Dermis blood vessel endothelial cell (primary cell): ENCODE measurements around the gene ULBP1. TPM values are rescaled to one million over a fixed set of nuclear protein-coding genes. Genes with fewer than 3 reads are reported as not detected.
"Not testable (repeated sequence)": the region's sequence is repeated elsewhere in the genome, so short reads cannot be mapped to it uniquely, and the experiment has no call there.

ENCODE experiments used
- DNase-seq: peaks from one replicate; pipeline ENCODE4 v3.0.0; 2010
- total RNA-seq: library from RNA; depleted of rRNA; stranded (reverse); fragments of >200 nt; gene quantifications from 2 replicates; pipeline ENCODE4 v1.2.3, GENCODE V29; 2014

The ULBP1 gene
- total RNA-seq, 1 donor from 2014 or later = 0.17 TPM

DNA sequence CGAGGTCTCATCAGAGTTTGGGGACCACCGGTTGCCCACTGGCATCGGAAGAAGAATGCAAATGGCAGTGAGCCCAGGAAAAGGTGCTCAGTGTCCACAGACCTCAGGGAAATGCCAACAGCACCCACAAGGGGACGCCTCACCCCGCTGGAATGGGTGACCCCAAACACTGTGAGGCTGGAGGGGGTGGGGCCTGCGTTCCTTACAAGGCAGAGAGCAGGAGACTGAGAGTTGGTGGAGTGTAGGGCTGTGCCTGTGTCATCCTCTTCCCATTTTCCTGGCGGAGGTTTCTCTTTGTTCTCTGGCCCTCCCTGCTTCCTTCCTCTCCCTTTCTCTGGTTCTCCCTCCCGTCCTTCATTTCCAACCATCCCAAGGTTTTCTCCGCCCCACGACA lies 9.8 kb upstream of the ULBP1 start:
- not testable (repeated sequence) for DNase-seq

GRCh38 chr6:149954328-149954983 lies 9.3 kb upstream of the ULBP1 start:
- not testable (repeated sequence) for DNase-seq

DNA sequence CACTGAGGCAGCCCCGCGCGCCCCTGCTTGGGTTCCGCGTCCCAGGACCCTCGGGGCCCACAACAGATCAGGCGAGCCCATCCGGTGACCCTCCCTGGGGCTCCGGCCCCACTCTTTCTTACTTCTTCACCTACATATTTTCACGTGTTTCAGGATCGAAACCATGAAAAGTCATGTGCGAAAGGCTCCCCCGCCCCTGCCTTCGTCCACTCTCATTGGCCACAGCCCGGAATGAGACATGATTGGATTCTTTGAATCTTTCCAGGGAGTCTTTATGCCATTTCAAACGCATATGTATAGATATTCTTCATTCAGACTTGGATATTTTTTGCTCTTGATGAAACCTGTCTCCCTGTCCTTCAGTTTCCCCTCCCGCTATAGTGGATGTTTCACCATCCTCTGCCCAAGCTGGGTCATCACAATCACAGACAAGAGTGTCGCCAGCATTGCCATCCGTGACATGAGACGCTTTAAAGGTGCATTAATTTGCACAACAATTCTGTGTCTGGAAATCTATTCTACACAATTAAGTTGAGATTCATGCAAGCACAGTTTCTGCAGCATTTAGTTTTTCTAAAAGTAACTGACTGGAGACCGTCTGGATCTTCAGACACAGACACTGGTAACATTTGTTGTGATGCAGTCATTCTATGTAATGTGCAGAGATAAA lies 8.6 kb upstream of the ULBP1 start:
- DNase-seq = not testable (repeated sequence)

GRCh38 chr6:149955654-149956317 lies 8.0 kb upstream of the ULBP1 start:
- DNase-seq = not testable (repeated sequence)

DNA sequence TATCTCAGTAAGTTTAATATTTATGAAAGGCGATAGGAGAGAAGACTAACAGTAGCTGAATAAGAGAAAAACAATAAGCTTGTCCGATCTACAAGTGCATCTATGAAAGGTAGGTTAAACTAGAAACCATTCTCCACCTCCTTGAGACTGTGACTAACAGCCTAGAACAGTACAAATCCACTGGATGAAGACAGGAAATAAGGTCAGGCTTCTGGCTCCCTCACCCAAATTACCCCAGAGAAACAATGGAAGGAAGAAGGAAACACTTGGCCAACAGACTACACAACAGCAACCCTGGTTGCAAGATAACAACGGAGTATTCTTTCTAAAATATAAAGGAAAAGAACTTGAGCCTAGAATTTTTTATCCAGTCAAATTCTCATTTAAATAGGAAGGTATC lies 5.6 kb upstream of the ULBP1 start:
- peak; percentile 74 for DNase-seq

DNA sequence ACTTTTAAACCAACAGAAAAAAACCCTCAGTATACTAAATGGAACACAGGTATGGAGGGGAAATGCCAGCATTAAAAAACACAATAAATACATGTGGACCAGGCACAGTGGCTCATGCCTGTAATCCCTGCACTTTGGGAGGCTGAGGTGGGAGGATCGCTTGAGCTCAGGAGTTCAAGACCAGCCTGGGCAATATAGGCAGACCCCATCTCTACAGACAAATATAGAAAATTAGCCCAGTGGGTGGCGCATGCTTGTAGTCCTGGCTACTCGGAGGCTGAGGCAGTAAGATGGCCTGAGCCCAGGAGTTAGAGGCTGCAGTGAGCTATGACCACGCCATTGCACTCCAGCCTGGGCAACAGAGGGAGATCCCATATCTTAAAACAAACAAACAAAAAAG lies 3.9 kb upstream of the ULBP1 start:
- DNase-seq = not testable (repeated sequence)

DNA sequence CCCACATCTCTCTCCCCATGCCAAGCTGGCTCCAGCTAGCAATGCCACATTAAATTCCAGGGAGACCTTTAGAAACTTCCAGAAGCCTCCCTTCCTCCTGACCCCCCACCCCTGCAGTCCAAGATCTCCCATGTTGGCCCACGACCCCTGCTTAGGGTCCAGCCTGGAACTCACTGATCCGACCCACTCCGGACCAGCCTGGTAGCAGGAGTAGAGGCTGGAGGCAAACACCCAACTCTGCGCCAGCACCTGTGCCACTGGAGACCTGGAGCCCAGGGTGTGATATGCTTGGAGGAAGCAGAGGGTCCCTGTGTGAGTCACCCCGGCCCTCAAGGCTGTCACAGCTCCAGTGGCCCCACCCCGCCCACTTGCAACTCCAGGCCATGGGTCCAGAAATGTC lies 3.3 kb upstream of the ULBP1 start:
- no peak for DNase-seq

DNA sequence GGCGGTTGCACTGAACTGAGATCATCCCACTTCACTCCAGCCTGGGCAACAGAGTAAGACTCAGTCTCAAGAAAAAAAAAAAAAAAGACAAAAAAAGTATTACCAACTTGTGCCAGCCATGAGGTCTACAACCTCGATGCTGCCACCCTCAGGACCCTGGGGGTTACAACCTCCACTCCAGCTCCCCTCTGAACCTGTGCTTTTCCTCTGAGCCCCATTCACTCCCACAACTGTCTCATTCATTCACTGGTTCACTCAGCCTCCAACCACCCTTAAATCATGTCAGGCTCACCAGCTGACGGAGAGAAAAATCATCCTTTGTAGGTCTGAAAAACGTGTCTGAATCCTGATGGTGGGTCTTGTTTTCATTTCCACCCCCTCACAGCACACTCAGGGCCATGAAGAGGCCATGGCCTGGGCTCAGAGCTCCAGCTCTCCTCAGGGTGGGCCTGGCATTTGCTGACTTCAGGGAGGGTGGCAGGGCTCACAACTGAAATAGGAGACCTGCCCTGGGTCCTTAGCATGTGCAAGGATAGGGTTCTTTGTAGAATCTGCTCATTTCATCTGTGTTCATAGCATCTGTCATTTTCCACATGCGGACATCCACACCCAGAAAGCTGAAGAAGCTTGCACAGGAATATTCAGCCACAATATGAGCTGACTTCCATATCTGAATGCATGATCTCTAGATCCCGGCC lies 1.9 kb upstream of the ULBP1 start:
- peak; percentile 62 for DNase-seq

- DNase-seq = no peak
Measured at GRCh38 chr6:149962461-149963211, 1.1 kb upstream of the ULBP1 start.

- DNase-seq = peak; percentile 28
Measured at GRCh38 chr6:149963212-149963461, 606 bp upstream of the ULBP1 start.

- DNase-seq = peak; percentile 17
Measured at GRCh38 chr6:149964308-149965193, 808 bp downstream of the ULBP1 start.

- peak; percentile 28 for DNase-seq
Measured at GRCh38 chr6:149965194-149966020, 1.7 kb downstream of the ULBP1 start.

GRCh38 chr6:149966319-149966718 lies 2.6 kb downstream of the ULBP1 start:
- not testable (repeated sequence) for DNase-seq

- no peak for DNase-seq
Measured at GRCh38 chr6:149967591-149967990, 3.8 kb downstream of the ULBP1 start.

DNA sequence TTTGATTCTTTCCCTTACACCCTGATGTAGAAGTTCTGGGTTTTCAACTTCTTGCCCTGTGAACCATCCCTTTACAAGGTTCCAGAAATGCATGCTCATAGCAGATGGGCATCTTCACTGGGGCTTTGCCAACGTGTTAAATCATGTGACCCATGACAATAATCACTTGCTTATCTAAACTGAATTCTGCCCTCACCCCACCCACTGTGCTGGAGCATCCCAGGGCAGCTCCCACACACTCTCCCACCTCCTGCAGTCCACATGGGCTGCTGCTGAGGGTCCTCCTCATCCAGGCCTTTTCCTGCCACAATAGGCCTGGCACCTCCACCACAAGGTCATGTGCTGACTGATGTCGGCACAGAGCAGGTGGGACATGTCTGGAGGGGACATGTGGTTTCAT lies 4.3 kb downstream of the ULBP1 start:
- DNase-seq = not testable (repeated sequence)

DNA sequence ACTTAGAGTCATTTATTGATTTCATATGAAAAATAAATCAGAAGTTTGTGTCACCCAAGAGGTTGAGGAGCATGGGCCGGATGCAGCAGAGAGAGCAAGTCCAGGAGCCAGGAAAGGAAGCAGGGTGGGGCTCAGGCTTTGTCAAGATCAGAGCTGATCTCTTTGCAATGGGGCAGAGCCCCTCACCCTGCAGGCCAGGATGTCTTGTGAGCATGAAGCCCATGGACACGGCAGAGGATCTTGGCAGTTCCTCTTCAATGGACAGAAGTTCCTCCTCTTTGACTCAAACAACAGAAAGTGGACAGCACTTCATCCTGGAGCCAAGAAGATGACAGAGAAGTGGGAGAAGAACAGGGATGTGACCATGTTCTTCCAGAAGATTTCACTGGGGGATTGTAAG lies 5.2 kb downstream of the ULBP1 start:
- DNase-seq = not testable (repeated sequence)

DNA sequence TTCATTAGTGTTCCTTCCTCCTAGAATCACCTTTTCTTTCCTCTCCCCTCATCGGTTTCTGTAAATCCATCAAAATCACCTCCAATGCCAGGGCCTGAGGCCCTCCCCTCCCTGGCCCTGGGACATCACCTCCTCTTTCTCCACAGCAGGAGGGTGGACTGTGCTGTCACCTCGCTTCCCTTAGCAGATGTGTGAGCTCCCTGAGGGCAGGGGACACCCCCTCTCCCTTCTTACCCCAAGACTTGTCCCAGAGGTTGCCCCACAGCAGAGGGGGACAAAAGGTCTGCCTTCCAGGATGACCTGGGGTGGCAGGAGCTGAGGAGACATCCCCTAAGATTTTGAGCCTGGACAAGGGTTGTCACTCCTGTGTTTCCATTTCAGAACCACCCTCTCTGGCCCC lies 5.9 kb downstream of the ULBP1 start:
- DNase-seq = no peak

- DNase-seq = not testable (repeated sequence)
Measured at GRCh38 chr6:149974394-149974793, 10.7 kb downstream of the ULBP1 start.

GRCh38 chr6:149974825-149975224 lies 11.1 kb downstream of the ULBP1 start:
- DNase-seq = no peak

GRCh38 chr6:149975400-149975799 lies 11.7 kb downstream of the ULBP1 start:
- no peak for DNase-seq

GRCh38 chr6:149977221-149977620 lies 13.5 kb downstream of the ULBP1 start:
- DNase-seq = no peak
